HG03442 (cell line): ENCODE data around the gene PLCB1.

Source experiments
- ATAC-seq: cut with Tn5 transposase; IDR thresholded peaks from one replicate; pipeline ENCODE4 v1.9.1; 2021; ENCODE audit warnings: mild to moderate bottlenecking, moderate library complexity; ENCODE audit not compliant: unreplicated experiment

PLCB1 gene

DNA sequence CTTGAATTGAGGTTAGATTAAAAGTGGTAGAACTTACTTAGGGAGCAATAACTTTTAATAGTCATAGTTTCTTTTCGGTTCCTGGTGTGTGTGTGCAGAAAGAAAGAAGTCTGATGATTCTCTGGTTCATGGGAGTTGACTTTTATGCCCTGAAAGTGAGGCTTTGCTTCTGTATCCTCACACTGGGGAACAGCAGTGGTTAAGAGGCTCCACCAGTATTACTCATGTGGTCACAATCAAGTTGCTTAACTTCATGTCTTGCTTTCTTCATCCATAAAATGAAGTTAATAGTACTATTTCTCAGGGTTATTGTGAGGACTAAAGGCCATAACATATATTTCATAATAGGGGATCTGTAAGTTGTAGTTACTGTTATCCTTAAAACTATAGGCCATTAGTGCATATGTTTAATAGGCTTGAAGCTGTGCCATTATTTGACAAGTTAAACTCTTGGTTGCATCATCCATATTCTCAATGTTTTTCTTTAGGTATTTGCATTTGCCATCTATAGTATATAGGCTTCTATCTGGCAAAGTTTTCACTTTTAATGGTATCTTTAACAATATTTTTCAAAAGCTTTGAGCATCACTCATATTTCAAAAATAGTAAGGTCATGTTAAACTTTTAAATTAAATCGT, 262.4 kb downstream of the PLCB1 start:
- peak; percentile 96 for ATAC-seq

DNA sequence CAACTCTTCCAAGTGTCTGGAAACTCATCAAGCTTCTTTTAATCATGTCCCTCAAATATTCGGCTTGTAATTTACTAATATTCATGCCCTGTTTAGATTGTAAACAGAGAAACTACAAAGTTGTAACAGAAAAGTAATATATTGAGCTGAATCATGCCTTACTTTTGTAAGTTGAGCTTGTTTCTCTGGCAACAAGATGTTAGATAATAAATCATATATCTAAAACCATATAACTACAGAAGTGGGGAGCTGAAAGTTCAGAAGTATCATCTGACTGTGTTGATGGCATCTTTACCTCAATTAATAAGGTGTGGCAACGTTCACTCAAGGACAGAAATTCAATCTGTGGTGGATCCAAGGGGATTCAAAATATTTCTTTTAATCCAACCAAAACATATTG, 263.9 kb downstream of the PLCB1 start:
- ATAC-seq = no peak

DNA sequence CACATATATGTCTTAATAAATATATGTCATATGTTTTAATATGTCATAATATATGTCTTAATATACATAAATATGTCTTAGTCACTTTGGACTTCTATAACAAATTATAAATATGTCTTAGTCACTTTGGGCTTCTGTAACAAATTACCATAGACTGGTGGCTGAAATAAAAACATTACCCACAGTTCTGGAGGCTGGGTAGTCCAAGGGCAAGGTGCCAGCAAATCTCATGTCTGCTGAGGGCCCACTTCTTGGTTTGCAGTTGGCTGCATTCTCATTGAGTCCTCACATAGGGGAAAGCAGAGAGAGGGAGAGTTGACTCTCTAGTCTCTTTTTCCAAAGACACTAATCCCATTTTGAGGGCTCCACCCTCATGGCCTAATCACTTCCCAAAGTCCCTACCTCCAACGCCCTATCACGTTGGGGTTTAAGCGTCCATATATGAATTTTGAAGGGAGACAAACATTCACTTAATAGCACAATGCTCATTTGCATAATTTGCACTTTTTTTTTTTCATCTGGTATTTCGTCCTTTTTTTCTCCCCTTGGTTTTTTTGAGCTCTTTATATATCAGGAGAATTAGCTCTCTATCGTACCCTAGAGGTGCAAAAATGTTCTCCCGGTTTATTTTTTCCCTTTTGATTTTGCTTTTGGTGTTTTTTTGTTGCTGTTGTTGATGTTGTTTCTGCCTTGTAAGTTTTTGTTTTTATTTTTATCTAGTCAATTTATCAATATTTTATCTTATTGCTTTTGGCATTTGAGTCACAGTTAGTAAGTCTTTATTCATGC, 266.4 kb downstream of the PLCB1 start:
- ATAC-seq = no peak

GRCh38 chr20:8399947-8400346, 267.9 kb downstream of the PLCB1 start:
- ATAC-seq = peak; percentile 98

DNA sequence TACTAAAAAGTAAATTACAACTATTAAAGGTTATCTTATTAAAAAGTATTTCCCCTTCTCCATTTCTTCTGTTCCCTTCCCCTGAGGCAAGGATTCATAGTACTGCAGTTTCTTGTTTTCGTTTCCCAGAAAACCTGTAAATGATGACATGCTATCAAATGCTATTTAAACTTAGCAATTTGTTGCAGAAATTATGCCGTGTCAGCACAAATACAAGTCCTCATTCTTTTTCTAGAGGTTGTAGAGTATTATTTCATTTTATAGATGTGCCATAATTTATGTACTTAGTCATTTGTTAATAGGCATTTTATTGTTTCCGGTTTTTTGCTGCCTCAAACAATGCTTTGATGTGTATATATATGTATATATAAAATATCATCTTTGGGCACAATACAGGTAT, 268.4 kb downstream of the PLCB1 start:
- ATAC-seq = no peak

GRCh38 chr20:8401556-8401955, 269.5 kb downstream of the PLCB1 start:
- no peak for ATAC-seq

GRCh38 chr20:8402798-8403197, 270.7 kb downstream of the PLCB1 start:
- no peak for ATAC-seq

- no peak for ATAC-seq
Observed at GRCh38 chr20:8404912-8405635, 273.0 kb downstream of the PLCB1 start.

DNA sequence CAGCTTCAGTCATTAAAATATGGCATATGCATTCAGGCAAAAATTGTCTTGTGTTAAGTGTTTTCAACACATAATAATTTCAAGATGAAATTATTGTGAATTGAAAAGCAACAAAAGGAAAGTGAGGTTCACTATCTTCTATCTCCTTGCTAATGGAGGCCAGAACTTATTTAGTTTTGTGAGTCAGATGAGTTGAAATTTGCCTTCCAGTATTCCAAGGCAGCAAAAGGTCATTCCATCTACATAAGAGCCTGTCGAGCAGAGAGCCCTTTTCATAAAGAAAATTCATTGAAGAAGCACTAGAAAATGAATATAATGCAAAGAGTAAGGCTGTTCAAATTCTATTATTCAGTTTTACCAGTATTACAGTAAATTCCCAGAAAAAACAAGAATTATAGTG, 274.3 kb downstream of the PLCB1 start:
- ATAC-seq = no peak

- no peak for ATAC-seq
Observed at GRCh38 chr20:8408587-8409307, 276.7 kb downstream of the PLCB1 start.

- no peak for ATAC-seq
Observed at GRCh38 chr20:8413691-8414090, 281.6 kb downstream of the PLCB1 start.

- ATAC-seq = no peak
Observed at GRCh38 chr20:8414586-8415274, 282.7 kb downstream of the PLCB1 start.

DNA sequence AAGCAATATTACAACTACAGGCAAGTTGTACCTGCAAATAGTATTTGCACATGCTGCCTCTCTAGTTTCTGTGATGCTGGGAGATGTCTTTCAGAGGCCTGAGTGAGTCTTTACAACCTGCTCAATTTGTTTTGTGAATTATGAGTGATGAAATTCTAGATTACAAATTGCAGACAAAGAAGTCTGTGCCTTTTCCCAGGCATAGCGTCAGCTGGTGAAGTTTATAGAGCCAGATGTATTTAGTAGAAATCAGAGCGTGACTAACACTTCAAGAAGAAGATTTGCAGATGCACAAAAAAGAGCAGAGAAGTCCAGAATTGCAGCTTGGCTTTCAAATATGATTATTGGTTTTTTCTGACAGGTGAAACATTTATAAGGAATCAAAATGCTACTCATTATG, 289.9 kb downstream of the PLCB1 start:
- no peak for ATAC-seq

- no peak for ATAC-seq
Observed at GRCh38 chr20:8423482-8423881, 291.4 kb downstream of the PLCB1 start.

- ATAC-seq = peak; percentile 73
Observed at GRCh38 chr20:8424010-8424409, 291.9 kb downstream of the PLCB1 start.

DNA sequence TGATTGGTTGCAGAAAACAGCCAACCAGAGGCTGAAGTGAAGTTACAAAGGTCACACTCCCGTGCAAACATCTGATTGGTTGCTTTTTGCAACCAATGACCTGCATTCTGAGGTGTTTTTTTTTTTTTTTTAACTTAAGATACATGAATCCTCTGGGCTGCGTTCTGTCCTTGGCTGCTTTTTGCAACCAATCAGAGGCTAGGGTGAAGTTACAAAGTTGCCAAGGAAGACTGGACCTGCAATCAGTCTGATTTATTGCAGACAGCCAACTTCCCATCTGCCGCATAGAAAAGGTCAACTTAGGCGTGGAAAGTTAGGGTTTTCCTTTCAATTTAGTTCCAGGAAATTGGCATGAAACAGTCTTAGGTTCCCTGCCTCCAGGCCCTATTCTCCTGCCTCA, 292.9 kb downstream of the PLCB1 start:
- no peak for ATAC-seq

DNA sequence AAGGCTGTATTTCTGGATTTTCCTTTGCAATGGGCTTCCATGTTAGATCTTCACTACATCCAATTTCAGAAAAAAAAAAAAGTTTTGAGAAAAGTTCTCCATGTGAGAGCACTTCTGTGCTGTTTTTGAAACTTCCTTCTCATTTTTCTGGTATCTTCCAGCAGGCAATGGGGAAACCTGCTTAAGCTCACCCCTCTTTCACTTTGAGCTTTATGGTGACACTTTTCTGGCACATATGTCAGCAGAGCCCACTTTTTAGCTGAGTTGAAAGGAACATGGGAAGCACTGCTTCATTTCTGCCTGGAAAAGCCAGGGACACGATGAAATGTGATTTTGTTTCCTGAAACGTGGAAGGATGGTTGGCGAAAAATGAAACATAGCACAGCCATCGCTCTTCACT, 293.7 kb downstream of the PLCB1 start:
- no peak for ATAC-seq

DNA sequence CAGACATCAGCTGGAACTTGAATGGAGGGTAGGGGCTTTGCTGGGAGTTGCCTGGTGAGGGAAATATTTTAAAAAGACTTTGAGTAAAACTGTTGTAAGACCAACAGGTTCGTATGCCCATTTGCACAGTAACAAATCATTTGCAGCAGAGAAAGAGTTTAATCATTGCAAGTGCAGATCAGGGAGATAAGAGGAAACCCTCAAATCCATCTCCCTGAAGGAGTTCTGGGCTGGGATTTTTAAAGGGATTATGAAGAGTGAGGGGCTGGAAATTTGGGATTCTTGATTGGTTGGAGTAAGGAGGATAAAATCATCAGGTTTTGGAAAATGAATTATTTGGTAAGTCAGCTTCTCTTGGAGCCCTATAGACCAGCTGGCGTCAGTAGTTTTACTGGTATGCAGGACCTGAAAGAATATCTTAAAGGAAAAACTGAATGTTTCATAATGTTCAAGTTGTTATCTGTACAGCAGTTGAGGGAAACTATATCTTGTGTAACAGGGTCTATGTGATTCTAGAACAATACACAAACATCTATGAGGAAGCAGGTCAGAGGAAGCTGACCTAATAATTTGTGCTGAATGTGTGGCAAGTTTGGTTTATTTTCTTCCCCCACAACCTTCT, 295.5 kb downstream of the PLCB1 start:
- no peak for ATAC-seq

- ATAC-seq = no peak
Observed at GRCh38 chr20:8428988-8429387, 296.9 kb downstream of the PLCB1 start.
